SIG-M5 treated with dmso at 0.1 percent for 504 hours (cell line): ENCODE measurements around the gene MARCKSL1.
"Not testable (repeated sequence)": the region's sequence is repeated elsewhere in the genome, so short reads cannot be mapped to it uniquely, and the experiment has no call there.

Experiments used
- DNase-seq: peaks from one replicate; lab custom pipeline; 2025; ENCODE audit not compliant: unreplicated experiment; lab: John Stamatoyannopoulos, UW

The MARCKSL1 gene, protein sequence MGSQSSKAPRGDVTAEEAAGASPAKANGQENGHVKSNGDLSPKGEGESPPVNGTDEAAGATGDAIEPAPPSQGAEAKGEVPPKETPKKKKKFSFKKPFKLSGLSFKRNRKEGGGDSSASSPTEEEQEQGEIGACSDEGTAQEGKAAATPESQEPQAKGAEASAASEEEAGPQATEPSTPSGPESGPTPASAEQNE

DNA sequence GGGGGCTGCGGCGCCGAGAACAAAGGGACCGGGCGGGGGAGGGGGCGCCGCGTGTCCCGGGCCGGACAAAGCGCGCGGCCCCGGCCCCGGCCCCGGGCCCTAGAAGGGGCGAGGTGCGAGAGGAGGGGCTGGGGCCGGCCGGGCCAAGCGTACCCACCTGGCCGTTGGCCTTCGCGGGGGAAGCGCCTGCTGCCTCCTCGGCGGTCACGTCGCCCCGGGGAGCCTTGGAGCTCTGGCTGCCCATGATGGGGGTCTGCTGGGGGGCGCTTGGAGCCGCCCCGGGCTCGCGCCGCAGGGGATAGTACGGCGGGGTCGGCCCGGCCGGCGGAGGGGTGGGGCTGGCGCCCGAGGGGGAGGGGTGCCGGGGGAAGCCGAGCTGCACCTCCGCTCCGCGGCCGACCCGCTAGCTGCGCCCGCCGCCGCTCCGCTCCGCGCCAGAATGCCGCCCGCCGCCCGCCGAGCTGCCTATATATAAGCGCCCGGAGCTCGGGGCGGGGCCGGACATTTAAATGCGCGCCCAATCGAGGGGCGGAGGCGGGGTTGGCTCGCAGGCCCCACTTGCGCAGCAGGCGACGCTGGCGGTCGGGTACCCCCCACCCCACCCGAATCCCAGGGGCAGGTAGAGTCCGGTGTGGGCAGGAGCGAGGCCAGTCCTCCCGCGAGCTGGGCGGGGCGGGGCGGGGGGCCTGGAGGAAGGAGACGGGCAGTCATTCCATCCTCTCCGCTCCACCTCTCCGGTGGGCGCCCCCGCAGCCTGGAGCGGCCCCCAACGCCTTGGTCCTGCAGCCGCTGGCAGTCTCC is at the start of gene MARCKSL1:
Gene MARCKSL1 (minus strand): TSS at position 444 of the 801 bp plus-strand sequence. CDS start 200 bp downstream, at position 244.
- peak; percentile 44 for DNase-seq

DNA sequence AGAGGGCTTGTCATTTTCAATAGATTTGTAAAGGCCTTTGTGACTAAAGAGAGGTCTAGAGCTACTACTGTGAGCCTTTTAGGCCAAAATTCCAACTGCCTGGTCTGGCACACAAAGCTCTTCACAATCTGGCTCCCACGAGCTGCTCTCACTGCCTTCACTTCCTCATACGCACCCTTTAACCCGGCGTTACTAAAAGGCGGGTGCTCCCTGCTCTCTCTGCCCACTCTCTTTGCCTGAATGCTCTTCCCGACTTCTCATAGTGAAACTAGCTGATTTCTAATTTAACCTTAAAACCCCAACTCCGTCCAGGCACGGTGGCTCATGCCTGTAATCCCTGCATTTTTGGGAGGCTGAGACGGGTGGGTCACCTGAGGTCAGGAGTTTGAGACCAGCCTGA is 44.0 kb upstream of the MARCKSL1 start:
- no peak for DNase-seq

DNA sequence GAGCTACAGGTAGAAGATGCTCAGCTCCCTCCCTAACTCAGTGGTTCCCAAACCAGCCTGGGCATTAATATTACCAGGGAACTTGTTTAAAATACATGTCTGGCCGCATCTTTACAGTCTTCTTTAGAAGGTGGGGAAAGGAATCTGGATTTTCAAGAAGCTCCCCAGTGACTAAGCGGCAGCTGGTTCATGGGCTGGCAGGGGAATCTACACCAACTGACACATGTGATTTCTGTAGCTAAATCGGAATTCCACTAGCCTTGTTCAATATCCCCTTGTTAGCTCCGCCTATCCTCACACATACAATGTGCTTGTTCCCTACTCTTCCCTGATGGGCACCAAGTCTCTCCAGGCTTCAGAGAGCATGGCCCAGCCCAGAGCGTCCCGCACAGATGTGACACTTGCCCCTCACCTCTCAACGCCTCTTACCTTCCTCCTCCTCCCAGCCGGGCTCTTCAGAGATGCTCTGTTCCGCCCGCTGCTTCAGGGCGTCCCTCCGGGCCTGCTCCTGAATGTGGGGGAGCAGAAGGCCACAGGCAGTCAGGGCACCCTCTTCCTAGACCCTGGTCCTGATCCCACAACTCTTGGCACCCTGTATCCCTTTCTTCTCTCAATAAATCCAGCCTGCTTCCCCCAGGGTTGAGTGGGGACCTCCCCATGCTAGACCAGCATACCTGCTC is 41.6 kb upstream of the MARCKSL1 start:
- DNase-seq = no peak

DNA sequence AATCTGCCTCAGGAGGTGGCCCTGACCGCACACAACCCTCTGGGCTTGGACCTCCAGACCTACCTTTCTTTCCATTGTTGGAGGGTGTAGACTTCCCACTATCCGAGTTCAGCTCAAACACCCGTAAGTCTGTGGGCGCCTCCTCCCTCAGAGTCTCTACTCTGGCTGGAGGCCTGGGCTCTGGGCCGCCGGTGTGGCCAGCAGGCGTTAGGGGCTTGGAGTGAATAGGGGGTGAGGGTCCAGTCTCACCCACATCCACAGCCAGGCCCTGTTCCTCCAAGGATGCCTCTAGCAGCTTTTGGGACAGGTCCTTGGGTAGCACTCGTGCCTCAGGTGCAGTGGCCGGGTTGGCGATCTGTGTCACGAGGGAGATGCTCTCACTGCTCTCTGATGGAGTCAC is 40.2 kb upstream of the MARCKSL1 start:
- DNase-seq = no peak

DNA sequence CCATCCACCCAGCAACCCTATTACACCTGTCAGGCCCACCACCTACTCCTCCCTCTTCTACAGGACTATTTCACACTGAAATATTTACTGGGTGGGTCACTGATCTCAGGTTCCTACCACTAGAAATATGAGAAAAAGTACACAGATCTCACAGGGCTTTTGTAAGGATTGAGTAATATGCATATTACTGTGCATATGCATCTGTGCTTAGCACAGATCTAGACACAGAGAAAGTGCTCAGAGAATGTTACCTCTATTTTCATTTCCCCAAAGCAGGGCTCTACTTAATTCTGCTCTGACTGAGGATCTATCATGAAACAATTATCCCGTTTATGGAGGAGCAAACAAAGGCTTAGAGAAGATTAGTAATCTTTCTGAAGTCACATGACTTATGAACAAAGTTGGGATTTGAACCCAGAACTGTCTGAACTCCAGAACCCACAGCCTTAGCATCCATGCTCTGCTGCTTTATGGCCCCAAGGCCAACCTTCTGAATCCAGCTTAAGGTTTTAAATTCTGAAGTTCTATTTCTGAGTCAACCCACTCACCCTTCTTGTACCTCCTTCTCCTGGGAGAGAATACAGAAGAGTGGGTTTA is 38.1 kb upstream of the MARCKSL1 start:
- DNase-seq = no peak

DNA sequence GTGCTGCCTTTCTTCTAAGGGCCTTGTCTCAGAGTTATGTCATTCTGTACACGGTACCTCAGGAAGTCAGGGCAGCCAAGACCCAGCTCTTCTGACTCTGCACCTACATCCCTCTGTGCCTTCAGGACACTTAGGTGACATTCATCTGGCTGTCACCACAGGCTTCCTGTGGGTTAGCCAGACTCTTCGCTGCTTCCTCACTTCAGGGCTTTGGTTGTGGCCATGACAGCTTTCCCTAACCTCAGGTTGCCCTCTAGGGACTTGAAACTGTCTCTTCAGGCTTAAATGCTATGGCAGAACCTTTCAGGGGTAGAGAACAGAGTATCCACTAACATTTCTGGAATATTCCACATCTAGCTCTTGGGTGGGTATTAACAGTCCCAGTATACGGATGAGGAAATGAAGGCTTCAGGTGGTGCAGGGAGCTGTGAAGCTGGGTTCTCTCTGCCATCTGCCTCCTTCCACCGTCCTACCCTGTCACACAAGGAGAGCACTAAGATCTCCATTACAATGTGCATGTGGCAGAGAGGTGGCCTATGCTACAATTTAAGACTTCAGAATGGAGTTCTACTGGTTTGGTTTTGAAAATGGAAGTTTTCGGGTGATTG is 36.2 kb upstream of the MARCKSL1 start:
- DNase-seq = no peak

DNA sequence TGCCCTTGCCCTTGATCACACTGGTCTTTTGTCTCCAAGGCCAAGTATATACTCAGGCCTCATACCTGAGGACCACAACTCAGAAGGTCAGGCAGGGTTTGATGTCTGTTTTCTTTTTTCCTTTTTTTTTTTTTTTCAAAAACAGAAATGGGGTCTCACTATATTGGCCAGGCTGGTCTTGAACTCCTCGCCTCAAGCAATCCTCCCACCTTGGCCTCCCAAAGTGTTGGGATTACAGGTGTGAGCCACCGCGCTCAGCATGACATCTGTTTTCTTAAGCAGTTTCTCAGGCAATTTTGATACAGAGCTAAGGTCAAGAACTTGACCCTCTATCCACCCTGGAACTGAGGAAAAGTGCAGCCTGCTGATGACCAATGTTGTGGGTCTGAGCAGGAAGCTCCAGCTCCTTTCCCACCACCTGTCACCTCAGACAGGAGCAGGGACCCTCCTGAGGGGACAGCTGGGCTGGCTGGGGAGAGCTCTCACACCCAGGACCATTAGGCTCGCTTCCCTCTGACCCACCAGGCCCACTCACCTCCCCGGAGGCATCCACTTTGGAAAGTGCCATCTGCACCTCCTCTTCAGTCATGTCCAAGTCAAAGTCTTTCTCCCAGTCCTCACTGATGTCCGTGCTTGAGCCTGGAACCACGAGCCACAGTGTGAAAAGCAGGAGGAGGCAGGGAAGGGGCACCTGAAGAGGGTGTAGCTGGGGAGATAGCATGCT is 32.0 kb upstream of the MARCKSL1 start:
- DNase-seq = no peak

DNA sequence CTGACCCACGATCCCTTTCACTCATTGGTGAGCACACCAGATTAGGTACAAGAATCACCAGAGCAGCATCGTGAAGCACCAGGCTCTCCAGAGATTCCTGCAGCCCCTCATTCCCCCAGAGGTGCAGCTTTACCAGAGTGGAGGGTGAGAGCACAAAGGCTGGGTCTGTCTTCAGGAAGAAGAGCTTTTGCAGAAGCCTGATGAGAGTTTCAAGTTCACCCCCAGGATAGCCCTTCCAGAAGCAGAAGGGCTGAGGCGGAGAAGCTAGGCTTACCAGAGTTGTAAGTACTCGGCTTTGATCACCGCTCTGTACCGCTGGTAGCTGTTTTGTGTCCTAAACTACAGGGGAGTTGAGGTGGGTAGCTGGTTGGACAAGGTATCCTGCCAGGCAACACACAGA is 29.4 kb upstream of the MARCKSL1 start:
- DNase-seq = no peak

DNA sequence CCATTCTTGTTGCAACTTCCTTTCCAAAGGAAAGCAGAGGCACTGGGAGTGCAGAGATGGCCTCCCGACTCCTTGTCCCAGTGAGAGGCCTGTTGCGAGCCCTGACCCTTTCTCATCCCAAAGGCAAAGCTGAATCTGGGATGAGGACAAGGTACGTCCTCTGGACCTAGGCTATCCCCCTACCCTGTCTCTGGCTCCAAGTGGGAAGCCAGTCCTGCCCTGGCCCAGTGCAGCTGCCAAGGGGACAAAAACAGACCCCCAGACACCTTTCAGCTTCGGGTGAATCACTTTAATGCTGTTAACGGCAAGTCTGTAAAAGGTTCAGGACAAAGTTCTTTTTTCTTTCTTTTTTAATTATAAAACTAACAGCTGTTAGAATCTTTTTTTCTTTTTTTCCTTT is 28.8 kb upstream of the MARCKSL1 start:
- no peak for DNase-seq

DNA sequence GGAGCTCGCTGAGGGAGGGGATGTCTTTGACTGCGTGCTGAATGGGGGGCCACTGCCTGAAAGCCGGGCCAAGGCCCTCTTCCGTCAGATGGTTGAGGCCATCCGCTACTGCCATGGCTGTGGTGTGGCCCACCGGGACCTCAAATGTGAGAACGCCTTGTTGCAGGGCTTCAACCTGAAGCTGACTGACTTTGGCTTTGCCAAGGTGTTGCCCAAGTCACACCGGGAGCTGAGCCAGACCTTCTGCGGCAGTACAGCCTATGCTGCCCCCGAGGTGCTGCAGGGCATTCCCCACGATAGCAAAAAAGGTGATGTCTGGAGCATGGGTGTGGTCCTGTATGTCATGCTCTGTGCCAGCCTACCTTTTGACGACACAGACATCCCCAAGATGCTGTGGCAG is 27.7 kb upstream of the MARCKSL1 start:
- no peak for DNase-seq

DNA sequence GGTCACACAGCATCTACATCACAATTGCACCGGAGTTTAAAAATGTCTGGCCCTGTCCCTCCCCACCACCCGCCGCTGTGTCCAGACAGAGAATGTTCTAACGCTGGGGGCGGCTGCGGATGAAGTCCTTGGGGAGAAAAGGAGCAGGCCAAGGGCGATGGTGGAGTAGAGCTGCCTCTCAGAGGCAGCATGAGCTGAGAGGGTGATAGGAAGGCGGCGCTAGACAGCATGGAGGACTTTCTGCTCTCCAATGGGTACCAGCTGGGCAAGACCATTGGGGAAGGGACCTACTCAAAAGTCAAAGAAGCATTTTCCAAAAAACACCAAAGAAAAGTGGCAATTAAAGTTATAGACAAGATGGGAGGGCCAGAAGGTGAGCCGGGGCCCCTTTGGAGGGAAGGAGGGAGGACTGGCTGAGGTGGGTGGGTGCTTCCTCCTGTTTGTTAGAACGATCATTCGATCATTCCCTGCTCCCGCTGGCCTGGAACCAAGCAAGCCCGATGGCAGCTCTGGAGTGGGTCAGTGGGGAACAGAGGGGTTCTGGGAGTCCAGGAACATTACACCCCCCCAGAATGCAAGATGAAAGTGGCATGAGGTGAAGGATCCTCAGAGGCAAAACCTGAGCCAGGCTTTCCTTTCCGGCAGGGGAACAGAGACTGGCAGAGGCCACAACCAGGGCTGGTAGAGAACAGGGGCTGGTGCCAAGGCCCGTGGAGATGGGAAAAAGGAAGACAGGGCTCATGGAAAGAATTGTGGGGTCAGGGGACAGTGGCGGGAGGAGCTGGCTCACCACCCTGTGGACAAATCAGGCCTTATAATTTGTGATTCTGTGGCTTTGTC is 26.7 kb upstream of the MARCKSL1 start, which contains the start of the genes FAM229A and TSSK3:
Gene FAM229A (minus strand): TSS at position 12 of the 840 bp plus-strand sequence. CDS start 394 bp downstream, outside the sequence.
Gene TSSK3 (plus strand): TSS at position 66 of the 840 bp plus-strand sequence. CDS start 163 bp downstream, at position 229.
- no peak for DNase-seq

DNA sequence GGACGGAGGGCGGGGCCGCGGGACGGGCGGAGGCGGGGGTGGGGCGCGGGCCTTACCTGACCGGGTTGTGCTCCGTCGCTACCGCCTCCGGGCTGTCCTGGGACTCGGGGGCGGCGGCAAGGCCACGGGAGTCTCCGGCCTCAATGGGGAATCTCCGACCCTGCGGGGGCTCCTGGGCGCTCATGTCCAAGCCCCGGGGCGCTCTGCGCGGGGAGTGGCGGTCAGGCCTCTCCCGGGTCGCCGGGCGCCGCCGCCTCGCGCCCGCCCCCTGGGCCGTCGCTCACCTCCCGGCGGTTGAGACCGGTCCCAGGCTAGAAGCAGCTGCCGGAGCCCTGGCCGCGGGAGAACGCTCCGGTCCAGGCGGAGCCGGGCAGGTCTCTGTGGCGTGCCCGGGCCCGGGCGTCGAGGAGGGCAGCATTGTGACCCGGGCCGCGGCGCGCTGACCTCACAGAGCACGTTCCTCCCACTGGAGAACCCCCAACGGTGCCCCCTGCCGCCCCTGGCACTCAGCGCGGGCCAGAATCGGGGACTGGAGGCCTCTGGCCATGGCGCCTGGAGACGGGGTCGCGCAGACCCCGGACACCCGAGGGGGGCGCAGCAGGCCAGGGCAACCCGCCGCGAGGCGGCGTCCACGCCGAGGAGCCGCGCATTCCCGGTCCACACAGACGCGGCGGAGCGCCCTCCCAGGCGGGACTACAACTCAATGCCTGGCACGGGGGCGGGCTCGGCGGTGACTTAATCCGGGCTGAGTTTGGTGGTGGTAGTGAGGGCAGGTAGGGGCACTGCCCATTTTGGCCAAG is 25.8 kb upstream of the MARCKSL1 start:
- DNase-seq = no peak

DNA sequence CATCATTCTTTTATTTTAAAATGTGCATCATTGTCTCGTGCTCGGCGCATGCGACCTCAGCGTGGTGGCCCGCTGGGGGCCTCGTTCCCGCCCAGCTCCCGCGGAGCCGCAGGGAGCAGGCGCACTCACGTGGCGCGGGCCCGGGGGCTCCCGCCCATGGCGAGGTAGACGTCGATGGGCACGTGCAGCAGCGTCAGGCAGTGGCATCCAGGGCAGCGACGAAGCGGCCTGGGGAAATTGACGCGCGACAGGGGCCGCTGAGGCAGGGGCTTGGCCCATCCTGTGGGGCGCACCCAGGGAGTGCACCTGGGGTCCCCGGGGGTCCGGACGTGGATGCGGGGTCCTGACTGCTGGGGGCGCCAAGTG is 25.3 kb upstream of the MARCKSL1 start:
- no peak for DNase-seq

DNA sequence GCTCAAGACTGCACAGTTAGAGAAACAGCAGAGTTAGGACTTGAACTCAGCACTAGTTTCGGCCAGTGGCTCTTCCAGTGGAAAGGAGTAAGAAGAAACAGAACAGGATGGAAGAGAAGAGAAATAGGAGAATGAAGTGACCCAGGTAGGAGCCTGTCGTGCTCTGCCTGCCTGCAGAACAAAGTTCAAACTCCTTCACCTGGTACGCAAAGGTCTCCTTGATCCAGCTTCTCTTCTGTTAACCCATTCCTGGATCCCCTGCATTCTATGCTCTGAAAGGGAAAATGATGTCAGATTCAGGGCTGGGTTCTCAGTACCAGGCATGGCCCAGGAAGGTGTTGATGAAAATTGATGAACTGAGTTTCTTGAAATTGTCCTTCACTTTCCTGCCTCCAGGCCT is 22.4 kb upstream of the MARCKSL1 start:
- no peak for DNase-seq

DNA sequence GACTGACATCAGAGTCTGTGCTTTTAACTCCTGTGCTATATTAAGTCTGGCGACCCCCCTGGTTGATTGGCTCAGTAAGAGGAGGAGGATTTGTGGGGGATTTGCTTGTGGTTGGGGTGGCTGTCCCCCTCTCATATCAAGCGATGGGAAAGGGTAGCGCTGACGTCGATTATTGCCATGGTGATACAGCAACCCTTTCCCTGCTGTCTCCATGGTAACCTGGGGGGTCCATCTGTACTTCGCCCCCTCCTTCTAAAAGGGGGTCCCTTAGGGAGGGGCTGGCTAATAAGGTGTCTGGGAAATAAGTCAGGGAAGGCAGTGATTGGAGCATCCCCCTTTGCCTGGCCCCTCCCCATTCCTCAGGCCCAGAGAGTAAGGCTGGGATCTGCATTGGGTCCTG is 21.6 kb upstream of the MARCKSL1 start:
- no peak for DNase-seq

DNA sequence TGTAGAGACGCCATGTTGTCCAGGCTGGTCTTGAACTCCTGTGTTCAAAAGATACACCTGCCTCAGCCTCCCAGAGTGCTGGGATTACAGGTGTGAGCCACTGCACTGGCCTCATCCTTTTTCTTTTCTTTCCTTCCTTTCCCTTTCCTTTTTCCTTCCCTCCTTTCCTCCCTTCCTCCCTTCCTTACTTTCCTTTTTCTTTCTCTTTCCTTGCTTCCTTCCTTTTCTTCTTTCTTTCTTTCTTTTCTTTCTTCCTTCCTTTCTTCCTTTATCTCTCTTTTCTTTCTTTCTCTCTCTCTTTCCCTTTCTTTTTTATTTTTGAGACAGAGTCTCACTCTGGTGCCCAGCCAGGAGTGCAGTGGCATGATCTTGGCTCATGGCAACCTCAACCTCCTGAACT is 20.4 kb upstream of the MARCKSL1 start:
- DNase-seq = no peak

DNA sequence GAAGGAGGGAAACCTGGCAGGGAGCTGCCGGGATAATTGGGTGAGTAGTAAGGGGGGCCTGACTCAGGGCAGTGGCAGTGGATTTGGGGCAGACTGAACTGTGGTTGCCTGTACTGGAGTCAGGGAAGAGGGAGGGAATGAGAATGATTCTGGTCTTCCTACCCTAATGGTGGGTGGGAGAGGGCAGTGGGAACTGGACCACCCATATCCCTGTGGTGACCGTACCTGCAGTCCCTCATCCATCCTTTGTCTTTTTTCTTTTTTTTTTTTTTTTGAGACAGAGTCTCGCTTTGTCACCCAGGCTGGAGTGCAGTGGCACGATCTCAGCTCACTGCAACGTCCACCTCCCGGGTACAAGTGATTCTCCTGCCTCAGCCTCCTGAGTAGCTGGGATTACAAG is 19.7 kb upstream of the MARCKSL1 start:
- not testable (repeated sequence) for DNase-seq

DNA sequence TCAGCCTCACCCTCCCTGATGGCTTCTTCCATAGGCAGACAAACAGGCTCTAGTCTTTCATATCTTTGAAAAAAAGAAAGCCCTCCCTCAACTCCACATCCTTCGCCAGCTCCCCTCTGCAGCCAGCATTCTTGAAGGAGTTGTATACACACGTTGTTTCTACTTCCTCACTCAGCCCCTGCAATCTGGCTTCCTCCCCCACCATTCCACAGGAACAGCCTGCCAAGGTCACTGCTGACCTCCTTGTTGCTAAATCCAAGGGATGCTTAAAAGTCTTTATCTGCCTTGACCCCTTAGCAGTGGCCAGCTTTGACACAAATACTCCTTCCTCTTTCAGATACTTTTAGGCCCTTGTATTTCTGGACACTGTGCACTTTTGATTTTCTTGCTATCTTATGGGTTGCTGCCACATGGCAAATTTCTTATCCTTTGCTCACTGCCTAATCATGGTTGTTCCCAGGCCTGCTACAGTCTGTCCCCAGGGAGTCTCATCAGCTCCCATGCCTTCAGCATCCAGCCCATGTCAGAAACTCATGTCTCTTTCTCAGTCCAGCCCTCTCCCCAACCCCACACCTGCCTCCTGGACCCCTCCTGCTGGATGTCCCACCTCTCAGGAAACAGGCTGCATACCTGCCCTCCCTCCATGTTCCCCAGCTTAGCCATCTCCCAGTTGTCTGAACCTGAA is 18.0 kb upstream of the MARCKSL1 start:
- DNase-seq = no peak
